ENCODE data around the gene RHBG.

The RHBG gene

DNA sequence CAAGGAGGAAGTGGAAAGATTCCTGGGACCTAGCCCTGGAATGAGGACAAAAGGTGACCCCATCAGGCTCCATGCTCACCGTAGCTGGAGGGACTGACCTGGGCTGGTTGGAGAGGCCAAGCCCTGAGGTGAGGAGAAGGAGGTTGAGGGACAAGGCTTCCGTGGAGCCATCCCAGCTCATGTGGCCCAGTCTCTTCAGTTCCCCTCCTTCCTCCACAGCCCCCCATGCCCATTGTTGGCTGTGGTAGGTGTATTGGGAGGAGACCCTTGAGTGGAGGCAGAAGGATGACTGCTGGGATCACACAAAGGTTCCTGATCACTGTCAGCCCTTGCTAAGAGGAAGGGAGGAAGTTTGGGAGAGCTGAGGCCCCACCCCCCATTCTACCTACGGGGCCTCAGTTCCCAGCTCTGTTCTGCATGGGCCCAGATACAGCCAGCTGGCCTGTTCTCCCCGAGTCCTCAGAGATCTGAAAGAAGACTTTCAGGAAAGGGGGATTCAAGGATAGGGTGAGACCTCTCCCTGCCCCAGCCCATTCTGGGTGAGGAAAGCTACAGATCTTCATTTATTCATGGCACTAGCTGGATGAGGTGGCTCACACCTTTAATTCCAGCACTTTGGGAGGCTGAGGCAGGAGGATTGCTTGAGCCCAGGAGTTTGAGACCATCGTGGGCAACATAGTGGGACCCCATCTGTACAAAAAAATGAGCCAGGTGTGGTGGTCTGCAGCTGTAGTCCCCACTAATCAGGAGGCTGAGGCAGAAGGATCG lies 17.3 kb downstream of the RHBG start:
- DNase-seq (ENCODE audit: low read depth in 2 of 2), result no peak

DNA sequence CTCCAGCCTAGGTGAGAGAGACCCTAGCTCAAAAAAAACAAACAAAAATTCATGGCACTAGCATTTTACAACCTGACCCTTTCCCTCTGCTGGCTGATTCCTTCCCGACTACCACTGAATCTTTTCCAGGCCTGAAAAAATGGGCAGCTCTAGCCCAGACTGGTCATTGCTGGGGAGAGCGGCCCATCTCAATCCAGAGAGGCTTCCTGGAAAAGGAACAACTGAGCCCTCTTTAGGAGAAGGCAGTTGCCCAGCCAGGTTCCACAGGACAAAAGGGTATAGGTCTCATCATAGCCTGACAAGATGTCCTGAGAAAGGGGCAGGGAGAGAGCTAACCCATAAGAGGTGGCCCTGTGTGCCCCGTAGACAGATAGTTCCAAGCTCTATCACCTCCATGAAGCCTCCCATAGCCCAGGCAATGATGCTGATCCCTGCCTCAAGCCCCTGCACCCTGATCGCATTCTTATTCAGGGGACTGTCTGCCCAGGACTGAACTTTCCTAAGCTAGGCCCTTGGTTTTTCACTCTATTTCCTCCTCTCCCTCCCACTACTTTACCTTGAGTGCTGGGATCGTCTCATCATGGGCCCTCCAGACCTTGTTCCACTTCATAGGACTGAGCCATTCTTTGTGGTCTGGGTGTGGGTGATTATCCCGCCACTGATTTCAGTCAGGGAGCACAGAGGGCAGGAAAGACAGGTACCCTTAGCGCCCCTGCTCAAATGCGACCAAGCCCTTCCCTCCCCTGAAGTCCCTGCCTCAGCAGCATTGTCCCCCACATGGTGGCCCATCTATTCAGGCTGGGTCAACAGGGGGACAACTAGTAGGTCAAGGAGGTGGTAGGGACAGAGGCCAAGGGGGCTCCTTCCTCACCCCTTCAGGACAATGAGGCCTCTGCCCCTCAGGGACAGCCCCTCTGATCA lies 18.2 kb downstream of the RHBG start:
- DNase-seq (ENCODE audit: low read depth in 2 of 2), result no peak

DNA sequence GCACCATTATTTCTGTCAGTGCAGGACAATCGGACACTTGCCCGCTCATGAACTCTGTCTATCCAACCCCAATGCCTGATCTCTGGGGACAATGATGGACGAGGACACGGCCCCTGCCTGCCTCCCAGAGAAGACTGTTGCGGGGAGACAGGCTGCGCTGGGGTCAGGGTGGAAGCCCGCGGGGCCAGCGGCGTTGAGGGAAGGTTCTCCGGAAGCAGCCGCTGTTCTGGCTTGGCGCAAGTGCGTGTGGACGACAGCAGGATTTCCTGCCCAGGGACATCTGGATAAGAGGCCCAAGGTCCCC lies 18.8 kb downstream of the RHBG start:
- no peak for DNase-seq (ENCODE audit: low read depth in 2 of 2)

DNA sequence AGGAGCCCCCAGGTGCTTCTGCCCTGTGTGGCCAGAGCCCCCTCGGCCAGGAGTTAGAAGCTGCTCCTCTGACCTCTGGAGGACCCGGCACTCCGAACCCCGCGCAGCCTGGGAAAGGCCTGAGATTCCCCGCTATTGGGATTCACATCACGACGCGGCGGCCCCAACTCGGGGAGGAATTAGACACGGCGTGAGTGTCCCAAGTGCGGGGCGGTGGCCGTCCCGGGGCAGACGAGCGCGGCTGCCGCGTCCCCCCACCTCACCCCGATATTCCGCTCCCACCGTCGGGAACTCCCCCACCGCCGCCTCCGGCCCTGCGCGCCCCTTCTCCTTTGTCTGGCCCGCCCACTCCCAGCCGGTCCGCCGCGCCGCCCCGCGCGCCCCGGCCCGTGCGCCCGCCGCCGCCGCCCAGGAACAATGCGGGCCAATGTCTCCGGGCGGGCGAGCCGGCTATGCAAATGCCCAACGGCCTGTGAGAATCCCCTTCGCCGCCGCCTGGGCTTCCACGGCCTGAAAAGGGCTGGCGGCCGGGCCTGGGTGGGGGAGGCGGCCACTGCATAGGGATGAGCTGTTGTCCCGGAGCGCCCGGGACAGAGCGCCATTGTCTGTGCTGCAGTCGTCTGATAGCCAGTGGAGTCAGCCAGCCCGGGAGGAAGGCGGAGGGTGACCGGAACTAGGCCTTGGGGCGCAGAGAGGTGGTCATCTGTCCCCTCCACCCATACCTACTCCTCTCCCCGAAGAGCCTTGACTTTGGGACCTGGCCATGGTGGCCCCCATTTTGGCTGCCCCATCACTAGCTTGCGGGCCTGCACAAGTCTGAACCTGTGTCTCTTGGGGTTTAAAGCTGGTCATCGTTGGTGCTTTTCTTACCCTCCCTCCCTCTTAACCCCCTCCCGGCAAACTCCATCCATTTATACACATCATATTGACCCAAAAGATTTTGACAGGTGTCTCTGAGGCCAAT lies 19.4 kb downstream of the RHBG start:
- DNase-seq (ENCODE audit: low read depth in 2 of 2), result no peak

DNA sequence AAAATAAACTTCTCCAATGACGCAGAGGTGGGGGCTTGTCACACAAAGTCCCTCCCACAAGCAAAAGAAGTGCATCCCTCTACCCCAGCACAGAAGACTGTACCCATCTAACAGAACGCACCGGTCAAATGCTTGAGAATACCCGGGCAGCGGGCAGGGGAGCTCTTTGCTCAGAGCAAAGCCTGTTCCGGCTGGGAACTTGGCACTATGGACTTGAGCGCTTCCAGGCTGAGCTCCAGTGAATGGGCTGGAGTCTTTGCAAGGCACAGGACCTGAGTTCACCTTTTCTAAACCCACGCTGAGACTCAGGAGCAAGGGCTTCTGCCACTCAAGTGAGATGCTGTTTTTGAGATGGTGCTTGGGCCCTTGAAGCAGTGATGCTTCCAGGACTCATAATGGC lies 20.3 kb downstream of the RHBG start:
- DNase-seq (ENCODE audit: low read depth in 2 of 2), result no peak

DNA sequence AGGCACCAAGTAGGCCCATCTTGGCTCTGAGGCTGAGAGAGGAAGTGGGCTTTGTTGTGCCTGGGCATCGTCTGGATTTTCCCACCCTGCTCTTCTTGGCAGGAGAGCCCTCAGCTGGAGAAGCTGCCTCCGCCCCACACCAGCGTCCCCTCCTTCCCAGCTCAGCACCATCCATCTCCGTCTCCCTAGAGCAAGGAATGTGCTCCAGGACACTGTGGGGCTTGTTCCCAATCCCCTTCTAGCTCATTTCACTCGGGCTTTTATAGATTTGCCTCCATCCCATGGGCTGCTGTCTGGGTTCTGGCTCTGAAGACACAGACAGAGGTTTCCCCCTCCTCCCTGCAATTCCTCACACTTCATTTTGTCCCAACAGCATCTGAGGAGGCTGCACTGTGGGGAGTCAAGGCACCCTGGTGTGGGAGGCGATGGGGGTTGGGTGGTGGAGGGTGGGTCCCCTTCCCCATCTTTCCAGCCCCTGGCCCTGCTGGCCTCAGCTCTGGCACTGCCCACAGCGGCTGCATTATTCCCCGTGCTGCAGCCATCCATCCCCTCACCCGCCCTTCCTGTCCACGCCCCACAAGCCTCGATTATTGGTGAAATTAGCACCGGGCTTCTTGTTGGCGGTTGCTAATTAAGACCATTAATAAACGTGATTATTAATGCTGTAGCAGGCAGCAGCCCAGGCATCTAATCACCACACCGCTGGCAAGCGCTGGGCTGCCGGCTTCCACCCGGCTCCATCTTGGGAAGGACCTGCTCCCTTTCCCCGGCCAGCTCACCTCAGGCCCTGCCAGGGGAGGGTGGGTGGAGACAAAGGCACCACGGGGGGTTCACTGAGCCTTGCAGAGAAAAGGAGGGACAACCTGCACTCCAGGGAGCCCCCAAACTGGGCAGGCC lies 21.7 kb downstream of the RHBG start:
- no peak for DNase-seq (ENCODE audit: low read depth in 2 of 2)

DNA sequence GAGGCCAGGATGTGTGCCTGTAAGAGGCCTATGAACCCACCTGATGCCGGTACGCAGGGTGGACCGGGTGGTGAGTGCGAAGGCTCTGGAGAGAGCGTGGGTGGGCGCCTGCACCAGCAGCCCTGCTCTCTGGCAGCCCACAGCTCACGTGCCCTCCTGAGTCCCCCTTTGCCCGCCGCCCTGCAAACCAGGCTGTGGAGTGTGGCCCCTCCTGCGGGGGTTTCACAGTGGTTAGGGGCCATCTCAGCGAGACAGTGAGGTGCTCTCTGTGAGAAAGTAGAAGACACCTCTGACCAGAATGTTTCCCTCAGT lies 22.3 kb downstream of the RHBG start:
- DNase-seq (ENCODE audit: low read depth in 2 of 2), result no peak

DNA sequence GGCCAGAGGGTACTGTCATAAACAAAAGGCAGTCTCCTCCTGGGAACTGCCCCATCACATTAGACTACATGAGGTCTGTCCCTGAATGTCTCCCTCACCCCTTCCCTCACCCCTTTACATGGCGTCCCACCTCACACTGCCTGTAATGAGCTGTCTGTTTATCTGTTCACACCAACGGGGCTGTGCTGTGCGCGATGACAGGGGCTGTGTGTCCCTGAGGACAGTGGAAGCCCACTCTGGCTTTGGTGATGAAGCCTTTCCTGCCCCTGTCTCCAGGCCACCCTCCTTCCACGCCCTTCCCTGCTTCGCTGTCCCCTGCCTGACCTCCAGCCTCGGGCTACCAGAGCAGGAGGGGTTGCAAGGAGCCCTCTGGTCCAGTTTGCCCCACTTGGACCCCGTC lies 22.7 kb downstream of the RHBG start:
- no peak for DNase-seq (ENCODE audit: low read depth in 2 of 2)

DNA sequence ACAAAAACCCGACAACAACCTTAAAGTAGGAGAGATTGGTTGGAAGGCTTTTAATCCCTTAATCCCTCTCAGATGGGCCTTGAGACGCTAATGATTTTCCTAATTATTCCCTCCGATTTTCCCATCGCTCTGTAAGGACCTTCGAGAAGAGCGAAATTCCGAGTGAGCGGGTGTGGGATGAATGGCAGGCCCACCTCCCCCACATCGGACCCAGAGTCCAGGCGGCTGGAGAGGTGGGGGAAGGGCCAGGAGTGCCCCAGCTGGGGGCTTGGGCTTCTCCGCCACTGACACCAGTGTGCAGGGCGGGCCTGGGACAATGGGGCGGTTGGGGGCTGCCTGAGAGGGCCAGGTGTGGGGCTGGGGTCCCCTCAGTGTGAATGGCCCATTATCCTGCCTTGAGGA lies 23.4 kb downstream of the RHBG start:
- DNase-seq (ENCODE audit: low read depth in 2 of 2), result no peak

DNA sequence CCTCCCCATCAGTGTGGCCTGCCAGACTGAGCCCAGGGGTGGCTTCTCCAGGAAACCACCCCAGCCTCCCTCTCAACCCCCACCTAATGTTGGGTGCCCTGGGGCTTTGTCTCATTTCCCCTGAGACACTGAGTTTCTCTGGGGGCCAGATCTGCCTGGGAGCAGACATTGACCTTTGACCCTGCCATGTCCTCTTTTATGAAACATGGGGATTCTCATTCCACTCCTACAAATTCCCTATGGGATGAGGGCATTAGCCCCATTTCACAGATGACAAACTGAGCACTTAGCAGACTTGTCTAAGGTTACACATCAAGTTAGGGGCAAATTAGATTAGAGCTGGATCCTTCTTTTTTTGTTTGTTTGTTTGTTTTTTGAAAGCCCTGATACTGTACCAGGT lies 24.1 kb downstream of the RHBG start:
- DNase-seq (ENCODE audit: low read depth in 2 of 2), result no peak

DNA sequence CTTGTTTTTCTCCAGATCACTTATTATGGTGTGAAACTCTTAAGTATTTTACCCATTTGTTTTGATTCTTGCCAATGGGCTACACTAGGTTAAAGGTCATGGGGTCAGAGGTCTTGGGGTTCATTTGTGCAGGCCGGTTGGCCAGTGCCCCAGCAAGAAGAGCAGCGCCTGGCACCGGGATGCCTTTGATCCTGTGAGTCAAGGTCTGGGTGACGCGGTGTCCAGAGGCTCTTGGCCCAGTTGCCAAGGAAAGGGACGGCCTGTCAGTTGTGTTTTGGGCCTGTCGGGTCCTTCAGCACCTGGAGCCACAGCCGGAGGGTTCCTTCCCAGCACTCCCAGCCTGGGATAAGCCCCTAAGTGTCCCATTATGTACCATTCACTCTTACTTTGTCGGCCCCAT lies 25.1 kb downstream of the RHBG start:
- DNase-seq (ENCODE audit: low read depth in 2 of 2), result no peak

DNA sequence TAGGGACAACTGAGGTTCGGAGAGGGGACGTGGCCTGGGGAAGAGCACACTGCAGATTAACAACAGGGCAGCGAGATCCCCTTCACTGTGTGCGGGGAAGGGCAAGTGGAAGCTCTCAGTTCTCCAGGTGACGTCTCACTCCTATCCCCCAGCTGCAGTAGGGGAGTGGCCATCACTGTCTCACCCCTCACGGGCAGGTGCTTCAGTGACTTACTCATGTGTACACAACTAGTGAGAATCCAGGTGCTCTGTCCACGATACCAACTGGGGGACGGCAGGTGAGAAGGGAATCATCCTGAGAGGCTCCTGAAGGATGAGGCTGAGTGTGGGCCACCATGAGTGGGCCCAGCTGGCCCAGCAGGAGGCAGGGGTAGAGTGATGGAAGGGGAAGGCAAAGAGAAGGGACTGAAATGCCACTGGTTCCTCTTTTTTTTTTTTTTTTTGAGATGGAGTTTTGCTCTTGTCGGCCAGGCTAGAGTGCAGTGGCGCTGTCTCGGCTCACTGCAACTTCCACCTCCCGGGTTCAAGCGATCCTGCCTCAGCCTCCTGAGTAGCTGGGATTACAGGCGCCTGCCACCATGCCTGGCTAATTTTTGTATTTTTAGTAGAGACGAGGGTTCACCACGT lies 25.9 kb downstream of the RHBG start:
- no peak for DNase-seq (ENCODE audit: low read depth in 2 of 2)

DNA sequence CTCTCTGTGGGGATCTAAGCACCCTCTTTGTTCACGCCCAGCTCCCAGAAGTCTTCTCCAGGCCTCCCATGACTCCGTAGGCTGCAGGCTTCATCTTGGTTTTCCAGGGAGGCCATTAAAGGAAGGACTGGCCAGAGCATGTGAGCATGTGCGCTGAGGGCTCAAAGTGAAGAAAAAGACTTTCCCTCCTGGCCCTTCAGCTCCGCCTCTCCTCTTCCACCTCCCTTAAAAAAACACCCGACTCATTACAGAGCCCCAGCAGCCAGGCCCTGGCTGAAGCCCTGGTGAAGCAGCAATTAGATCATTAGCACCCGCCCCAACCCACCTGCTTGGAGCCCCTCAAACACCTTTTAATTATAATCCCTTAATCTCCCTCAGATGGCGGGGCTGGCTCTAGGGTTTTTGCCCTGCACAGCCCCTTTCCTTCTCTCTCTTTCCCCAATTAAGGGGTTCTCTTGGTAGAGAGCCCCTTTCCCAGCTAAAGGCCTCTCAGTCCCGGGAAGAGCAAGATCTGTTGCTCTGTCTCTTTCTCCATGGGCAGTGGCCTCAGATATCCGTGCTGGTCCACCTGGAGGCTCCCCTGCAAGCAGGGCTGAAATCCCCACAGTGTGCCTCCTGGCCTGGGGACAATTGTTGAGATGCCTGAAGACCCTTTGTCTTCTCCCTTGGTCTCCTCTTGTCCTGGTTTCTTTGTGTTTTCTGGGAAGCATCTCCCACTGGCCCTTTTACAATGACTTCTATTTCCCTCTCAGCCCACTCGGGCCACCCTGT lies 30.5 kb downstream of the RHBG start:
- no peak for DNase-seq (ENCODE audit: low read depth in 2 of 2)

DNA sequence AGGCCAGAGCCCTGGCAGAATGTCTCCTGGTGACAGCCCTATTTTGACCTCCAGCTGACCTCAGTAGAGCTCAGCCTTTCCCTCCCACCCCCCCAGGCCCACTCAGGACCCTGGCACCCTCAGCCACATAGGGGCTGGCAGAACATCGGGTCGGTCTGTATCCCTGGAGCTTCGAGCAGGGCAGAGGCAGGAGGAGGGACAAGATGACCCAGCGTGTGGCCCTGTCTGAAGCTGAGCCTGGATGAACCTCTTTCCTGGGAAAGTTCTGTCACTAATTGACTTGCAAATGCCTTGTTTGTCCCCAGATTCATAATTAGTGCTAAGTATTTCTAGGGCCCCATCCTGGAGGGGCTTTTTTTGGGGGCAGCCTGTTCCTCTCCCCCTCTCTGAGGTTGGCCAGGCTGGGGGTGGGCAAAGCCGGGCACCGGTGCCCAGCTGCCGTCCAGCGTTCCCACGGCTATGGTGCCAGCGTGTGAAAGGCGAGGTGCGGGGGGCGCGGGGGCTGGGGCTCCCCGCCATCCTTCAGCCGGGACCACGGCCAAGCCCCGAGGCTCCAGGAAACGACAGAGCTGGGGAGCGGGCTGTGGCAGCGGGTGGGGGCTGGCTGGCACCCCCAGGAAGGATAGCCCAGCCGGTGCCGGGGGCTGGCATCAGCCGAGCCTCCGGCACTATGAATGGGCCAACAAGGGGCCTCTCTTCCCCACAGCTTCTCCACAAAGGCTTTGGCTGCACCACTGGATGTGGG lies 31.4 kb downstream of the RHBG start:
- no peak for DNase-seq (ENCODE audit: low read depth in 2 of 2)

DNA sequence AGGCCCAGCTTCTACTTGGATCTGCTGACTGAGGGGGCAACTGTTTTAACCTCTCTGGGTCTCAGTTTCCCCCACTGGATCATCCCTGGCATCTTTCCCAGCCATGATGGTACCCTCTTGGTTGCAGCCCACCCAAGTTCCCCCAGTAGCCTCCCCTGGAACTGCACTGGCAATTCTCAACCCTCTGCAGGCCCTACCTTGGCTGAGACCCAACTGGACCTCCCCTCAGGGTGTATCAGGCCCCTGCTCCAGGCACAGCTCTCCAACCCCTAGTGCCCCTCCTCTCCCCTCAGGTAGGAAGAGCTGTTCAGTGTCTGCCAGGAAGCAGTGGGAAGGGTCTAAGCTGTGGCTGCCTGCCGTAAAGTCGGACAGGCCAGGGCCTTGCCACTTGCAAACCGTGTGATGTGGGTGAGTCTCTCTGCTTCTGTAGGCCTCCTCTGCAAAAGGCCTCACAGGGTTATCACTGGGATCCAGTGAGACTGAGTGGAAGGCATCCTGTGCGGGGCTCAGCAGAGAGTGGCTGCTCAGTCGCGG lies 32.1 kb downstream of the RHBG start:
- DNase-seq (ENCODE audit: low read depth in 2 of 2), result no peak

DNA sequence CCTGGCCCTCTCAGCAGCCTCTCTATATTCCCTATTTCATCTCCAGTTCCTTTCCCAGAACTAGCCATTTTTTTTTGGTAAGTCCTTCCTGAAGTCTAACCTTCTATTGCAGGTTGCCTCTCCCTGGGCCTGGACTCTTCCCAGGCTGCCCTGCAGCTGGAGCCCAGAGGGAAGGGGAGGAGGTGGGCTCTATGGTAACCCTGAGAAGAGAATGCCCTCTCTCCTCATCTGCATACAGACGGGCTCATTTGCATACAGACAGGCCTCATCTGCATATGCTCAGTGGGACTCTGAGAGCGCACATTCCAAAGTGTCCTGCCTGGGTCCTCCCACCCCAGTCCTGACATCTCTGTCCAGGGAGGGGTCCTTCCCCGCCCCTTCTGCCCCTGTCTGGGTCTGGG lies 32.7 kb downstream of the RHBG start:
- DNase-seq (ENCODE audit: low read depth in 2 of 2), result no peak

DNA sequence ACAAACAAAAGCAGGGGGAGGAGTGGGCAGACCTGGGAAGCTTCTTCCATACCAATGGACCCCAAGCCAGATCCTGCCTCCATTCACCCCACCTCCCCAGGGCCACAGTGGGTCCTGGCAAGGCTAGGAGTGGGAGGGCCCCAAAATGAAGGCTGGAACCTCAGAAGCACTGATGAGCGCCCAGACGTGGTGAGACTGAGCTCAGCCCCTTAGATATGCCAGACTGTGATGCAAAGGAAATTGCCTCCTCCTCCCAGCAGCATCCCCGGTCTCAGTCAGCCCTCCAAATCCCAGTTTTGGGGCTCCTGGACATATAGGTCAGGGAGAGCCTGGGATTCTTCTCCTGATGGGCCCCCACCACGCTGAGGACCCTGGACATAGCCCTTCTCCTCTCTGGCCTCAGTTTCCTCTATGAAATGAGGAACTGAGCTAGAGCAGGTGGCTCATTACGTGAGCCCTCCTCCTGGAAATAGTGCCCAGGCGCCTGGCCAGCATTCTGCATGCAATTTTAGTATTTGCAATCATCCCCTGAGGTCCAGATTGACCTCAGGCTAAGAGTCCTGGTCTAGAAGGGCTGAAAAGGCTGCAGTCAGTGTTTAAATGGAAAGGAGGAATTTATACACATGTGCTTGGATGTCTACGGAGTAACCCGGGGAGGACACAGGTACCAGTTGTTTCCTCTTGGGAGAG lies 33.5 kb downstream of the RHBG start:
- no peak for DNase-seq (ENCODE audit: low read depth in 2 of 2)

DNA sequence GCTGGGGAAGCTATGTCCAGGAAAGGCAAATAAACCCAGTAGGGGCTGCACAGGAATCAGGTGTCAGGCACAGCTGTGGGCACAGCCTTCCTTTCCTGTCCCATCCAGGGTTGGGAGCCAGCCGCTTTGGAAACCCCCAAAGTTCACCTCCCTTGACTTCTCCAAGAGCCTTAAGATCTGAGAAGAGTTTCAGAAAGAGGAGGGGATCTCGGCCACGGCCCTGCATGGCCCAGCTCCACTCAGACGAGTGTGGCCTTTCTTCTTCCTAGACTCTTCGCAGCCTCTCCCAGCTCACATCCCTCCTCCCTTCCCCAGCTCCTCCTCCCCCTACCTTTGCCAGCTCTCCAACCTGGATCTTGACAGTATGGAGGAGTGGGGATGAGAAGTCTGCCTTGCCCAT lies 36.7 kb downstream of the RHBG start:
- no peak for DNase-seq (ENCODE audit: low read depth in 2 of 2)

DNA sequence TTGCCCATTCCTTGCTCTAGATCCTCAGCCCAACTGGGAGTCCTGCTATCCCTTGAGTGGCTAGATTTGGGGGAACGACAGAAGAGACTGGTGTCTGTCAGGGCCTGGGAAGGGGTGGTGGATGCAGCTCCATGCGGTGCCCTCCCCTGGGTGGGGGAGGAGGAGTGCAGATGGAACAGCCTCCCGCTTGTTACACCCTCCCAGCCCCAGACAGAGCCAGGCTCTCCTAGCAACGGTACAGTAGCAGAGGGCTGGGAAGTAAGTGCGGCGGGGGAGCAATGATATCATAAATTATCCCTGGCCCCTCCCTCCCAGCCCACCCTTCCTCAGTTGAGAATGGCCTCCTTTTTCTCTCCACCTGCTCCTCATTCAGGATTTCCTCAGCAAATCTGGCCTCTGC lies 37.2 kb downstream of the RHBG start:
- no peak for DNase-seq (ENCODE audit: low read depth in 2 of 2)
